ENCODE data around the gene USP43. TPM values are rescaled to one million over a fixed set of nuclear protein-coding genes. Genes with fewer than 3 reads are reported as not detected.
"Not testable (repeated sequence)": the region's sequence is repeated elsewhere in the genome, so short reads cannot be mapped to it uniquely, and the experiment has no call there.

Gene USP43
- 0.99 TPM for total RNA-seq

GRCh38 chr17:9644910-9645751 lies at the start of gene USP43:
TSS of gene USP43 (plus strand) at chr17:9645517. CDS start at chr17:9645633, 116 bp downstream.
- no peak for DNase-seq

GRCh38 chr17:9597638-9598037 lies 47.7 kb upstream of the USP43 start:
- DNase-seq: not testable (repeated sequence)

- DNase-seq: no peak
Measured at GRCh38 chr17:9598661-9599060, 46.7 kb upstream of the USP43 start.

GRCh38 chr17:9604583-9604982 lies 40.7 kb upstream of the USP43 start:
- DNase-seq: not testable (repeated sequence)

- no peak for DNase-seq
Measured at GRCh38 chr17:9606453-9606852, 38.9 kb upstream of the USP43 start.

- not testable (repeated sequence) for DNase-seq
Measured at GRCh38 chr17:9607058-9607457, 38.3 kb upstream of the USP43 start.

GRCh38 chr17:9611557-9611956 lies 33.8 kb upstream of the USP43 start:
- no peak for DNase-seq

GRCh38 chr17:9612006-9612405 lies 33.3 kb upstream of the USP43 start:
- DNase-seq: no peak

- DNase-seq: no peak
Measured at GRCh38 chr17:9615486-9615885, 29.8 kb upstream of the USP43 start.

GRCh38 chr17:9622961-9623360 lies 22.4 kb upstream of the USP43 start:
- DNase-seq: no peak

- DNase-seq: no peak
Measured at GRCh38 chr17:9628509-9628908, 16.8 kb upstream of the USP43 start.

GRCh38 chr17:9632741-9633140 lies 12.6 kb upstream of the USP43 start:
- DNase-seq: no peak

GRCh38 chr17:9635340-9635739 lies 10.0 kb upstream of the USP43 start:
- no peak for DNase-seq

- DNase-seq: no peak
Measured at GRCh38 chr17:9636501-9636900, 8.8 kb upstream of the USP43 start.

GRCh38 chr17:9640388-9640787 lies 4.9 kb upstream of the USP43 start:
- DNase-seq: not testable (repeated sequence)

- no peak for DNase-seq
Measured at GRCh38 chr17:9643611-9644010, 1.7 kb upstream of the USP43 start.

- no peak for DNase-seq
Measured at GRCh38 chr17:9645851-9646545, 681 bp downstream of the USP43 start.

- no peak for DNase-seq
Measured at GRCh38 chr17:9646546-9646885, 1.2 kb downstream of the USP43 start.

GRCh38 chr17:9647014-9647413 lies 1.7 kb downstream of the USP43 start:
- no peak for DNase-seq

- DNase-seq: no peak
Measured at GRCh38 chr17:9648521-9649110, 3.3 kb downstream of the USP43 start.

- peak; percentile 64 for DNase-seq
Measured at GRCh38 chr17:9658593-9659211, 13.4 kb downstream of the USP43 start.

- DNase-seq: no peak
Measured at GRCh38 chr17:9661027-9661426, 15.7 kb downstream of the USP43 start.

GRCh38 chr17:9663511-9663910 lies 18.2 kb downstream of the USP43 start:
- DNase-seq: not testable (repeated sequence)

Data from skin of body (tissue), 2 donors.